Measurements from ENCODE around the gene MAP3K14. TPM values are rescaled to one million over a fixed set of nuclear protein-coding genes. Genes with fewer than 3 reads are reported as not detected.

The MAP3K14 gene
- 6.1 and 6.7 TPM in 2 replicates for total RNA-seq

GRCh38 chr17:45316434-45317110 is at the start of gene MAP3K14:
TSS of gene MAP3K14 (minus strand) at chr17:45317020. CDS start at chr17:45290745, 26,275 bp downstream.

GRCh38 chr17:45261577-45262515 is 55.0 kb downstream of the MAP3K14 start, which contains the start of gene SPATA32:
TSS of gene SPATA32 (minus strand) at chr17:45262094. CDS start at chr17:45262016, 78 bp downstream.

GRCh38 chr17:45221081-45222013 is 95.5 kb downstream of the MAP3K14 start, which contains the start of gene FMNL1:
TSS of gene FMNL1 (plus strand) at chr17:45221885. CDS start at chr17:45222125, 240 bp downstream.

Other genes with a start within 250 kb of the MAP3K14 start
- 143 and 169 TPM in 2 replicates for gene PLCD3, start 184.5 kb downstream of the MAP3K14 start, total RNA-seq
- 2.5 and 4.3 TPM in 2 replicates for gene ACBD4, start 181.3 kb downstream of the MAP3K14 start, total RNA-seq
- 11.4 and 18.5 TPM in 2 replicates for gene HEXIM1, start 168.5 kb downstream of the MAP3K14 start, total RNA-seq
- gene HEXIM2, start 155.1 kb downstream of the MAP3K14 start, total RNA-seq: 5.9 and 11.0 TPM in 2 replicates
- gene FMNL1, start 95.1 kb downstream of the MAP3K14 start, total RNA-seq: 1.7 and 3.1 TPM in 2 replicates
- gene SPATA32, start 54.9 kb downstream of the MAP3K14 start, total RNA-seq: 0.33 and 0.39 TPM in 2 replicates
- gene ARHGAP27, start 115.8 kb upstream of the MAP3K14 start, total RNA-seq: 18.8 and 27.0 TPM in 2 replicates
- gene PLEKHM1, start 173.7 kb upstream of the MAP3K14 start, total RNA-seq: 18.5 and 36.0 TPM in 2 replicates